ENCODE measurements around the gene RPTOR. TPM values are rescaled to one million over a fixed set of nuclear protein-coding genes. Genes with fewer than 3 reads are reported as not detected.

Gene RPTOR
- total RNA-seq, 1 donor, result 27.9 TPM

DNA sequence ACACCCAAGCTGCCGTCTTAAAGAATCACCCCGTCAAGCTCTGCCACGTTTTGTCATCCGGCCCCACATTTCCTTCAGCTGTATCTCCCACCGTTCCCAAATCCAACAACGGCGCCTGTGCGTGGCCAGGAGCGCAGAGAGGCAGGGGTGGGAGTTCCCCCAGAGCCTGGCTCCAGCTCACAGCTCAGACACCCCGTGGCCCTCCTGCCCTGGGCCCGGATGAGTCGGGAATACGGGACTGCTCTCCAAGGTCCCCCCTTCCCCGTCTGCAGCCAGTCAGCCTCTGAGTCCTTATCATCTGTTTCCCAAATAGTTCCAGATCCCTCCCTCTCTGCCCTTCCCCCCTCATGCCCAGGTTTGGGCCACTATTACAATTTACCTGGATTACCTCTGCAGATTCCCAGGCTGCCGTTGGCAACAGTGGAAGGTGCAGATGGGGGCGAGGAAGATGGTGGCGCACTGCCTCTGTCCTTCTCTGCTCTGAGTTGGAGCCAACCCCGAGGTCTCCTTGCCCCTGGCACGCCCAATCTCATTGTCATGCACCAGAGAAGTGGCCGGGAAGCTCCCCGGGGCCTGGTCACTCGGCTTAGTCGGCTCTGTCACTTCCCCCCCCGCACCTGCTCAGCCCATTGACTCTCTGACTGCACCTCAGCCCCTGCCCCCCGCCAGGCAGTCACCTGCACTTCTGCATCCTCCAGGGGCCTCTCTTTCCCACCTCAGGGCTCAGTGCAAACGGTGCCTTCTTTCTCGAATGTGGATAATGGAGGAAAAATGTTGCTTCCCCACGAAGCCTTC is 18.3 kb upstream of the RPTOR start:
- Histone ChIP-seq H3K4me3 (ENCODE audit: insufficient read depth, low read length) (no peak overlapping the region), H2AFZ (ENCODE audit: low read length) (peak overlapping the region; percentile 84), H3K4me2 (ENCODE audit: insufficient read depth, low read length) (no peak overlapping the region), H4K20me1 (ENCODE audit: insufficient read depth, low read length) (no peaks in the 10 kb centered on the region), H3K27me3 (ENCODE audit: insufficient read depth, low read length) (no peaks in the 10 kb centered on the region), H3K27ac (ENCODE audit: low read depth, low read length) (no peak overlapping the region), H3K79me2 (ENCODE audit: insufficient read depth, low read length) (no peaks in the 10 kb centered on the region), H3K36me3 (ENCODE audit: insufficient read depth, low read length) (no peaks in the 10 kb centered on the region), H3K4me1 (ENCODE audit: insufficient read depth, low read length) (peaks cover 8% of the 10 kb centered on the region), H3K9me3 (ENCODE audit: low read depth, low read length) (no peaks in the 10 kb centered on the region)
- DNase-seq (ENCODE audit: insufficient read length, low spot score, missing footprints), result peak; percentile 36
- TF ChIP-seq, protein P1, sequence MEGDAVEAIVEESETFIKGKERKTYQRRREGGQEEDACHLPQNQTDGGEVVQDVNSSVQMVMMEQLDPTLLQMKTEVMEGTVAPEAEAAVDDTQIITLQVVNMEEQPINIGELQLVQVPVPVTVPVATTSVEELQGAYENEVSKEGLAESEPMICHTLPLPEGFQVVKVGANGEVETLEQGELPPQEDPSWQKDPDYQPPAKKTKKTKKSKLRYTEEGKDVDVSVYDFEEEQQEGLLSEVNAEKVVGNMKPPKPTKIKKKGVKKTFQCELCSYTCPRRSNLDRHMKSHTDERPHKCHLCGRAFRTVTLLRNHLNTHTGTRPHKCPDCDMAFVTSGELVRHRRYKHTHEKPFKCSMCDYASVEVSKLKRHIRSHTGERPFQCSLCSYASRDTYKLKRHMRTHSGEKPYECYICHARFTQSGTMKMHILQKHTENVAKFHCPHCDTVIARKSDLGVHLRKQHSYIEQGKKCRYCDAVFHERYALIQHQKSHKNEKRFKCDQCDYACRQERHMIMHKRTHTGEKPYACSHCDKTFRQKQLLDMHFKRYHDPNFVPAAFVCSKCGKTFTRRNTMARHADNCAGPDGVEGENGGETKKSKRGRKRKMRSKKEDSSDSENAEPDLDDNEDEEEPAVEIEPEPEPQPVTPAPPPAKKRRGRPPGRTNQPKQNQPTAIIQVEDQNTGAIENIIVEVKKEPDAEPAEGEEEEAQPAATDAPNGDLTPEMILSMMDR (IDR thresholded peaks at IDR 0.05; ENCODE audit: extremely low read depth, low read depth, low read length), result no peak

DNA sequence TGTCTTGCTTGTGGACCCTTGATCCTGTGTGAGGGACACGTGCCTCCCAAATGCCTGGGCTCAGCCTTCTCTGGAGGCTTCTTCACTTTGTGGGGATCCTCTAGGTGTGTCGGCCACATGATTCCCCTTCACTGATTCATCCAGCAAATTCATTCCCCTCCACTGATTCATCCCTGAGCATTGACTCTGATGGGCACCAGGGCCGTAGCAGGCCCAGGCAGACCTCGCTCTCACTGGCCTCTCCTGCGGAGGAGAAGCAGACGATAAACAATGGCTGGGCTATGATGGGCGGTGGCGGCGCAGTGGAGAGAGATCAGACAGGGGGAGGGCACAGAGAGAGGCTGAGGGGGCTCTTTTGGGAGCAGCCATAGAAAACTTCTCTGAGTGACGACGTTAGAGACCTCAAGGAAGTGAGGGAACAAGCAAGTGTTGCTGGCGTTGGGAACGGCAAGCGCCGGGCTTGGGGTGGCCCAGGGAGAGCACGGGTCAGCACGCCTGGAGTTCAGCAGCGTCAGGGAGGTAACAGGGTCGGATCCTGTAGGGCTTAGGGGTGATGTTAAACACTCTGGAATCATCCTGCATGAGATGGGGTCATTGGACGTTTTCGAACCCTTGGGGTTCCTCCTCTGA is 17.5 kb upstream of the RPTOR start:
- Histone ChIP-seq H3K79me2 (ENCODE audit: insufficient read depth, low read length) (no peaks in the 10 kb centered on the region), H3K4me2 (ENCODE audit: insufficient read depth, low read length) (no peak overlapping the region), H3K36me3 (ENCODE audit: insufficient read depth, low read length) (no peaks in the 10 kb centered on the region), H3K27ac (ENCODE audit: low read depth, low read length) (no peak overlapping the region), H2AFZ (ENCODE audit: low read length) (peak overlapping the region; percentile 84), H3K27me3 (ENCODE audit: insufficient read depth, low read length) (no peaks in the 10 kb centered on the region), H3K4me1 (ENCODE audit: insufficient read depth, low read length) (peaks cover 8% of the 10 kb centered on the region), H4K20me1 (ENCODE audit: insufficient read depth, low read length) (no peaks in the 10 kb centered on the region), H3K9me3 (ENCODE audit: low read depth, low read length) (no peaks in the 10 kb centered on the region), H3K4me3 (ENCODE audit: insufficient read depth, low read length) (no peak overlapping the region)
- peak; percentile 98 for DNase-seq (ENCODE audit: insufficient read length, low spot score, missing footprints)
- TF ChIP-seq, protein P1 (IDR thresholded peaks at IDR 0.05; ENCODE audit: extremely low read depth, low read depth, low read length), result no peak

DNA sequence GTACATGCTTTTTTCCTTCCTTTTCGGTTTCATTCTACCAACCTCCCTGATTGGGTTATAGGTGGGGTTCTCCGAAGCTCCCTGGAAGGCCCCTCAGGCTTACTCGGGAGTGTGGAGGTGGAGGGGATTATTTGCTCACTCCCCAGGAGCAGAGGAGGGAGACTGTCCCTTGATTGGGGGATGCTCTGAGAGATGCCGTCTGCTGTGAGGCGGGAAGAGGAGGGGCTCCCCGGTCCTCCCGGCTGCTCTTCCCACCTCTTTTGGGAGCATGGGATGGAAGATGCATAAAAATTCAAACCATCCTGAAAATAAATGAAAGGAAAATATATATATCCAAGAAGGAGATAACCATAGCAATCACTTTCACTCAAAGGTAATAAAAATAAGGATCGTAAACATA is 16.1 kb upstream of the RPTOR start:
- no peak overlapping the region for H3K4me3 ChIP-seq (ENCODE audit: insufficient read depth, low read length)
- H3K9me3 ChIP-seq (ENCODE audit: low read depth, low read length), result no peaks in the 10 kb centered on the region
- H4K20me1 ChIP-seq (ENCODE audit: insufficient read depth, low read length), result no peaks in the 10 kb centered on the region
- H3K4me1 ChIP-seq (ENCODE audit: insufficient read depth, low read length), result peaks cover 8% of the 10 kb centered on the region
- no peak overlapping the region for H3K27ac ChIP-seq (ENCODE audit: low read depth, low read length)
- no peak overlapping the region for H3K4me2 ChIP-seq (ENCODE audit: insufficient read depth, low read length)
- H2AFZ ChIP-seq (ENCODE audit: low read length), result no peak overlapping the region
- H3K36me3 ChIP-seq (ENCODE audit: insufficient read depth, low read length), result no peaks in the 10 kb centered on the region
- TF ChIP-seq, protein P1 (IDR thresholded peaks at IDR 0.05; ENCODE audit: extremely low read depth, low read depth, low read length), result no peak
- DNase-seq (ENCODE audit: insufficient read length, low spot score, missing footprints), result no peak
- no peaks in the 10 kb centered on the region for H3K79me2 ChIP-seq (ENCODE audit: insufficient read depth, low read length)
- no peaks in the 10 kb centered on the region for H3K27me3 ChIP-seq (ENCODE audit: insufficient read depth, low read length)
